Liver (tissue), 3 donors: ENCODE measurements around the gene MUC21.

ENCODE experiments used
- CTCF ChIP-seq: fragments of 150-350 bp; IDR thresholded peaks from 2 replicates; pipeline ENCODE4 v1.5.1; 2017; ENCODE audit warnings: improper control_type of control experiment, low read depth, low read length; ENCODE audit not compliant: missing input control
- EGR1 ChIP-seq, 2 donors: IDR thresholded peaks; 2 replicates each; pipeline ENCODE4 v1.6.1; 2016 to 2018; ENCODE audit warnings: antibody characterized with exemption in 2 of 2, low read depth in 2 of 2
- GABPA ChIP-seq, 2 donors: IDR thresholded peaks in 1 of 2; conservative IDR thresholded peaks in 1 of 2; 2 replicates each; pipeline ENCODE4 v1.6.1; 2016; ENCODE audit warnings: antibody characterized with exemption in 2 of 2, mild to moderate bottlenecking in 1 of 2, moderate library complexity in 1 of 2
- JUND ChIP-seq, 2 donors: IDR thresholded peaks; 2 replicates each; pipeline ENCODE4 v1.6.1; 2016; ENCODE audit warnings: antibody characterized with exemption in 2 of 2
- MAX ChIP-seq: IDR thresholded peaks from 2 replicates; pipeline ENCODE4 v1.6.1; 2016; ENCODE audit warnings: antibody characterized with exemption
- NR2F2 ChIP-seq: IDR thresholded peaks from 2 replicates; pipeline ENCODE4 v1.6.1; 2016; ENCODE audit warnings: antibody characterized with exemption
- RAD21 ChIP-seq, 2 donors: IDR thresholded peaks; 2 replicates each; pipeline ENCODE4 v1.6.1; 2016; ENCODE audit warnings: antibody characterized with exemption in 2 of 2, mild to moderate bottlenecking in 2 of 2
- SP1 ChIP-seq: IDR thresholded peaks from 2 replicates; pipeline ENCODE4 v1.6.1; 2018; ENCODE audit warnings: antibody characterized with exemption, mild to moderate bottlenecking
- TAF1 ChIP-seq: conservative IDR thresholded peaks from 2 replicates; pipeline ENCODE4 v1.6.1; 2016; ENCODE audit warnings: antibody characterized with exemption, mild to moderate bottlenecking
- donor health status: healthy.
- donor health status: healthy.

GRCh38 chr6:30938730-30939129 is 44.8 kb upstream of the MUC21 start:
- TF ChIP-seq CTCF: no peak
- TF ChIP-seq SP1: no peak
- TF ChIP-seq EGR1 (IDR thresholded peaks at IDR 0.05; ENCODE audit: low read depth in 2 of 2): no peak
- TF ChIP-seq GABPA (IDR thresholded peaks at IDR 0.05 in 1 of 2, conservative IDR thresholded peaks at IDR 0.05 in 1 of 2): no peak
- TF ChIP-seq TAF1: no peak
- TF ChIP-seq JUND (IDR thresholded peaks at IDR 0.05): no peak
- no peak for TF ChIP-seq RAD21 (IDR thresholded peaks at IDR 0.05)
- TF ChIP-seq MAX: no peak
- TF ChIP-seq NR2F2: no peak
